GM23338 (cell line): ENCODE results near the gene AP3B2. TPM values are rescaled to one million over a fixed set of nuclear protein-coding genes. Genes with fewer than 3 reads are reported as not detected.

Experiments used
- ATAC-seq: fragments of 200-7000 bp; cut with Tn5 transposase; 3 replicates; pipeline ENCODE4 v1.9.1; 2020
- DNase-seq: peaks from one replicate; pipeline ENCODE4 v3.0.0-alpha.2; 2015; ENCODE audit warnings: low spot score
- H2AFZ ChIP-seq: fragments of 200-600 bp; sonication (generic); 2 replicates; pipeline ENCODE4 v1.8.0; 2016; ENCODE audit warnings: antibody characterized with exemption, mild to moderate bottlenecking, moderate library complexity
- H3F3A ChIP-seq: fragments of 200-600 bp; sonication (generic); replicated peaks from 2 replicates; pipeline ENCODE4 v1.8.0; 2017; ENCODE audit warnings: antibody characterized with exemption, mixed run types, low read depth
- H3K27ac ChIP-seq: fragments of 200-600 bp; sonication (generic); 2 replicates; pipeline ENCODE4 v1.6.1; 2016; ENCODE audit warnings: low read depth
- H3K27me3 ChIP-seq: fragments of 200-600 bp; sonication (generic); 2 replicates; pipeline ENCODE4 v1.8.0; 2016; ENCODE audit warnings: mild to moderate bottlenecking, mixed run types, moderate library complexity; ENCODE audit not compliant: insufficient read depth
- H3K36me3 ChIP-seq: fragments of 200-600 bp; sonication (generic); 2 replicates; pipeline ENCODE4 v1.8.0; 2016; ENCODE audit warnings: mild to moderate bottlenecking; ENCODE audit not compliant: insufficient read depth
- H3K4me1 ChIP-seq: fragments of 200-600 bp; sonication (generic); 2 replicates; pipeline ENCODE4 v1.8.0; 2016; ENCODE audit warnings: mild to moderate bottlenecking, moderate library complexity; ENCODE audit not compliant: insufficient read depth
- H3K4me2 ChIP-seq: fragments of 200-600 bp; sonication (generic); 2 replicates; pipeline ENCODE4 v1.7.1; 2017; ENCODE audit warnings: mixed run types
- H3K4me3 ChIP-seq: fragments of 200-600 bp; sonication (generic); 2 replicates; pipeline ENCODE4 v1.6.1; 2016; ENCODE audit warnings: mixed run types
- H3K79me2 ChIP-seq: fragments of 200-600 bp; sonication (generic); replicated peaks from 2 replicates; pipeline ENCODE4 v1.8.0; 2017; ENCODE audit warnings: mild to moderate bottlenecking; ENCODE audit not compliant: insufficient read depth
- H3K9me2 ChIP-seq: fragments of 200-600 bp; sonication (generic); 2 replicates; pipeline ENCODE4 v1.8.0; 2017; ENCODE audit not compliant: insufficient read depth
- H4K20me1 ChIP-seq: fragments of 200-600 bp; sonication (generic); replicated peaks from 2 replicates; pipeline ENCODE4 v1.8.0; 2017; ENCODE audit warnings: mild to moderate bottlenecking; ENCODE audit not compliant: insufficient read depth
- H3K27ac Mint-ChIP-seq: 2 replicates; pipeline ENCODE4 v1.8.0; 2020; ENCODE audit warnings: inconsistent platforms, mild to moderate bottlenecking, moderate library complexity, mixed read lengths
- H3K27me3 Mint-ChIP-seq: 3 replicates; pipeline ENCODE4 v1.8.0; 2022; ENCODE audit warnings: low read depth, mild to moderate bottlenecking, moderate library complexity, mixed read lengths, inconsistent platforms; ENCODE audit not compliant: insufficient read depth, poor library complexity
- H3K36me3 Mint-ChIP-seq: 3 replicates; pipeline ENCODE4 v1.8.0; 2021; ENCODE audit warnings: low read depth, mild to moderate bottlenecking, inconsistent platforms, moderate library complexity, mixed read lengths
- H3K4me1 Mint-ChIP-seq: 3 replicates; pipeline ENCODE4 v1.8.0; 2020; ENCODE audit warnings: mild to moderate bottlenecking, inconsistent platforms, mixed read lengths
- H3K4me3 Mint-ChIP-seq: 3 replicates; pipeline ENCODE4 v1.8.0; 2021; ENCODE audit warnings: moderate library complexity, mild to moderate bottlenecking, inconsistent platforms, mixed read lengths
- H3K9me3 Mint-ChIP-seq: 3 replicates; pipeline ENCODE4 v1.8.0; 2020; ENCODE audit warnings: moderate library complexity, mild to moderate bottlenecking, inconsistent platforms, mixed read lengths
- CREB1 ChIP-seq: fragments of 250-450 bp; sonication (Bioruptor Pico); IDR thresholded peaks from 2 replicates; pipeline ENCODE4 v1.5.0; 2020; ENCODE audit warnings: low read depth, mild to moderate bottlenecking, moderate library complexity
- EZH2 ChIP-seq: fragments of 200-600 bp; sonication (generic); IDR thresholded peaks from one replicate; pipeline ENCODE4 v1.8.0; 2017; ENCODE audit warnings: antibody characterized with exemption, mild to moderate bottlenecking, low read depth; ENCODE audit not compliant: unreplicated experiment
- EZH2phosphoT487 ChIP-seq: fragments of 200-600 bp; sonication (generic); IDR thresholded peaks from one replicate; pipeline ENCODE4 v1.8.1; 2018; ENCODE audit warnings: antibody characterized with exemption; ENCODE audit not compliant: unreplicated experiment
- POLR2AphosphoS5 ChIP-seq: IDR thresholded peaks from 2 replicates; pipeline ENCODE4 v1.6.1; 2016; ENCODE audit warnings: antibody characterized with exemption, low read depth
- STAT1 ChIP-seq: IDR thresholded peaks from one replicate; pipeline ENCODE4 v1.6.1; 2016; ENCODE audit warnings: antibody characterized with exemption; ENCODE audit not compliant: unreplicated experiment
- ZNF114 ChIP-seq: fragments of 250-450 bp; sonication (Bioruptor Pico); IDR thresholded peaks from 2 replicates; pipeline ENCODE4 v1.5.0; 2020; ENCODE audit warnings: mild to moderate bottlenecking, moderate library complexity
- polyA plus RNA-seq: library from polyadenylated mRNA; unstranded; fragments of >200 nt; fragmentation: Nextera tagmentation; extraction: Ambion mirVana; gene quantifications from 2 replicates; pipeline ENCODE4 v1.2.1, GENCODE V29; 2016
- total RNA-seq: library from RNA; depleted of rRNA; stranded (reverse); fragments of >200 nt; shearing (Covaris generic); gene quantifications from 2 replicates; pipeline ENCODE4 v1.2.3, GENCODE V29; 2014
- TF ChIP-seq, protein P1 (sequence below): fragments of 250-450 bp; sonication (Bioruptor Pico); IDR thresholded peaks from 2 replicates; pipeline ENCODE4 v1.5.0; 2020; ENCODE audit warnings: mild to moderate bottlenecking, moderate library complexity

The AP3B2 gene
- total and polyA plus RNA-seq, 2 experiments from 2014 or later, result 9.5 to 19.2 TPM

DNA sequence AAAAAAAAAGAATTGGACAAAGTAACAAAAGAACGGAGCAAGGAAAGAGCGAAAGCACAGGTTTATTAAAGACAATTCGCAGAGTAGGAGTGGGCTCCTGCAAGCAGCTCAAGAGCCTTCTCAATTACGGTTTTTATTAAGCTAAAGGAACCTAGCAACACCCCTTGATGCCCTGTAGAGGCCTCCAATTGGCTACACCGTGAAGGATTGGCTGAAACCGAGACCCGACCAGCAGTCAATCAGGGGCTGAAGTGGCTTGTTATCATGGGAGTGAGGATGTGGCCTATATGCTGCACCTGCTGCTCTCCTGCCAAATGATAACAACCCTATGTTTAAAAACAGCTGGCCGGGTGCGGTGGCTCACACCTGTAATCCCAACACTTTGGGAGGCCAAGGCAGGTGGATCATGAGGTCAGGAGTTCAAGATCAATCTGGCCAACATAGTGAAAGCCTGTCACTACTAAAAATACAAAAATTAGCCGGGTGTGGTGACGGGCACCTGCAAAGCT lies 20.4 kb upstream of the AP3B2 start (continued):
- TF ChIP-seq, protein P1, sequence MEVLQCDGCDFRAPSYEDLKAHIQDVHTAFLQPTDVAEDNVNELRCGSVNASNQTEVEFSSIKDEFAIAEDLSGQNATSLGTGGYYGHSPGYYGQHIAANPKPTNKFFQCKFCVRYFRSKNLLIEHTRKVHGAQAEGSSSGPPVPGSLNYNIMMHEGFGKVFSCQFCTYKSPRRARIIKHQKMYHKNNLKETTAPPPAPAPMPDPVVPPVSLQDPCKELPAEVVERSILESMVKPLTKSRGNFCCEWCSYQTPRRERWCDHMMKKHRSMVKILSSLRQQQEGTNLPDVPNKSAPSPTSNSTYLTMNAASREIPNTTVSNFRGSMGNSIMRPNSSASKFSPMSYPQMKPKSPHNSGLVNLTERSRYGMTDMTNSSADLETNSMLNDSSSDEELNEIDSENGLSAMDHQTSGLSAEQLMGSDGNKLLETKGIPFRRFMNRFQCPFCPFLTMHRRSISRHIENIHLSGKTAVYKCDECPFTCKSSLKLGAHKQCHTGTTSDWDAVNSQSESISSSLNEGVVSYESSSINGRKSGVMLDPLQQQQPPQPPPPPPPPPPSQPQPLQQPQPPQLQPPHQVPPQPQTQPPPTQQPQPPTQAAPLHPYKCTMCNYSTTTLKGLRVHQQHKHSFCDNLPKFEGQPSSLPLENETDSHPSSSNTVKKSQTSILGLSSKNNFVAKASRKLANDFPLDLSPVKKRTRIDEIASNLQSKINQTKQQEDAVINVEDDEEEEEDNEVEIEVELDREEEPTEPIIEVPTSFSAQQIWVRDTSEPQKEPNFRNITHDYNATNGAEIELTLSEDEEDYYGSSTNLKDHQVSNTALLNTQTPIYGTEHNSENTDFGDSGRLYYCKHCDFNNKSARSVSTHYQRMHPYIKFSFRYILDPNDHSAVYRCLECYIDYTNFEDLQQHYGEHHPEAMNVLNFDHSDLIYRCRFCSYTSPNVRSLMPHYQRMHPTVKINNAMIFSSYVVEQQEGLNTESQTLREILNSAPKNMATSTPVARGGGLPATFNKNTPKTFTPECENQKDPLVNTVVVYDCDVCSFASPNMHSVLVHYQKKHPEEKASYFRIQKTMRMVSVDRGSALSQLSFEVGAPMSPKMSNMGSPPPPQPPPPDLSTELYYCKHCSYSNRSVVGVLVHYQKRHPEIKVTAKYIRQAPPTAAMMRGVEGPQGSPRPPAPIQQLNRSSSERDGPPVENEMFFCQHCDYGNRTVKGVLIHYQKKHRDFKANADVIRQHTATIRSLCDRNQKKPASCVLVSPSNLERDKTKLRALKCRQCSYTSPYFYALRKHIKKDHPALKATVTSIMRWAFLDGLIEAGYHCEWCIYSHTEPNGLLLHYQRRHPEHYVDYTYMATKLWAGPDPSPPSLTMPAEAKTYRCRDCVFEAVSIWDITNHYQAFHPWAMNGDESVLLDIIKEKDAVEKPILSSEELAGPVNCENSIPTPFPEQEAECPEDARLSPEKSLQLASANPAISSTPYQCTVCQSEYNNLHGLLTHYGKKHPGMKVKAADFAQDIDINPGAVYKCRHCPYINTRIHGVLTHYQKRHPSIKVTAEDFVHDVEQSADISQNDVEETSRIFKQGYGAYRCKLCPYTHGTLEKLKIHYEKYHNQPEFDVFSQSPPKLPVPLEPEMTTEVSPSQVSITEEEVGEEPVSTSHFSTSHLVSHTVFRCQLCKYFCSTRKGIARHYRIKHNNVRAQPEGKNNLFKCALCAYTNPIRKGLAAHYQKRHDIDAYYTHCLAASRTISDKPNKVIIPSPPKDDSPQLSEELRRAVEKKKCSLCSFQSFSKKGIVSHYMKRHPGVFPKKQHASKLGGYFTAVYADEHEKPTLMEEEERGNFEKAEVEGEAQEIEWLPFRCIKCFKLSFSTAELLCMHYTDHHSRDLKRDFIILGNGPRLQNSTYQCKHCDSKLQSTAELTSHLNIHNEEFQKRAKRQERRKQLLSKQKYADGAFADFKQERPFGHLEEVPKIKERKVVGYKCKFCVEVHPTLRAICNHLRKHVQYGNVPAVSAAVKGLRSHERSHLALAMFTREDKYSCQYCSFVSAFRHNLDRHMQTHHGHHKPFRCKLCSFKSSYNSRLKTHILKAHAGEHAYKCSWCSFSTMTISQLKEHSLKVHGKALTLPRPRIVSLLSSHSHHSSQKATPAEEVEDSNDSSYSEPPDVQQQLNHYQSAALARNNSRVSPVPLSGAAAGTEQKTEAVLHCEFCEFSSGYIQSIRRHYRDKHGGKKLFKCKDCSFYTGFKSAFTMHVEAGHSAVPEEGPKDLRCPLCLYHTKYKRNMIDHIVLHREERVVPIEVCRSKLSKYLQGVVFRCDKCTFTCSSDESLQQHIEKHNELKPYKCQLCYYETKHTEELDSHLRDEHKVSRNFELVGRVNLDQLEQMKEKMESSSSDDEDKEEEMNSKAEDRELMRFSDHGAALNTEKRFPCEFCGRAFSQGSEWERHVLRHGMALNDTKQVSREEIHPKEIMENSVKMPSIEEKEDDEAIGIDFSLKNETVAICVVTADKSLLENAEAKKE (CRISPR knock-in tag), result no peak
- TF ChIP-seq STAT1 (no peak), POLR2AphosphoS5 (no peak), EZH2phosphoT487 (no peak), CREB1 (CRISPR knock-in tag) (no peak), EZH2 (no peak)

DNA sequence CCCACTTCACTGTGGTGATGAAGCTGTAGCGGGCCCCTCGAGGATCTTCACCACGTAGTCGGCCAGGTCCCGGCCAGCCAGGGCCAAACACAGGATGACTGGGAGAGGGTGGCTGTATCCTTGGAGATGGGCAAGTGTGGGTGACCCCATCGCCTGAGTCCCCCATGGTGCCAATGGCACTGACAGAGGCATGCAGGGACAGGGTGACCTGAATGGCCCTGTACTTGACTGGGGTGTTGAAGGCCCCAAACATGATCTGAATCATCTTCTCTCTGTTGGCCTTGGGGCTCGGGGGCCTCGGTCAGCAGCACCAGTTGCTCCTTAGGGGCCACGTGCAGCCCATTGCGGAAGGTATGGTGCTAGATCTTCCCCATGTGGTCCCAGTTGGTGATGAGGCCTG lies 17.1 kb upstream of the AP3B2 start:
- no peaks in the 10 kb centered on the region for H3K36me3 Mint-ChIP-seq
- no peak for TF ChIP-seq ZNF114 (CRISPR knock-in tag)
- TF ChIP-seq, protein P1 (CRISPR knock-in tag), result no peak
- H3K4me2 ChIP-seq, result no peak overlapping the region
- H3K27ac Mint-ChIP-seq, result no peak overlapping the region
- no peaks in the 10 kb centered on the region for H3K9me2 ChIP-seq
- H3K27me3 ChIP-seq, result no peaks in the 10 kb centered on the region
- no peaks in the 10 kb centered on the region for H3K27me3 Mint-ChIP-seq
- no peaks in the 10 kb centered on the region for H3K4me1 ChIP-seq
- H3F3A ChIP-seq, result no peaks in the 10 kb centered on the region
- no peak overlapping the region for H3K4me3 ChIP-seq
- no peaks in the 10 kb centered on the region for H3K9me3 Mint-ChIP-seq
- H4K20me1 ChIP-seq, result no peaks in the 10 kb centered on the region
- H3K4me1 Mint-ChIP-seq, result no peaks in the 10 kb centered on the region
- no peak overlapping the region for H2AFZ ChIP-seq
- no peak overlapping the region for H3K4me3 Mint-ChIP-seq
- no peaks in the 10 kb centered on the region for H3K79me2 ChIP-seq
- ATAC-seq (no peak), DNase-seq (no peak)
- H3K36me3 ChIP-seq, result no peaks in the 10 kb centered on the region
- no peak overlapping the region for H3K27ac ChIP-seq
